A172 (cell line): Measurements from ENCODE around the gene PTPN5. TPM values are rescaled to one million over a fixed set of nuclear protein-coding genes. Genes with fewer than 3 reads are reported as not detected.

Experiments used
- DNase-seq: peaks from one replicate; pipeline ENCODE4 v3.0.0-alpha.2; 2015; ENCODE audit warnings: low spot score
- total RNA-seq: library from RNA; depleted of rRNA; stranded (reverse); fragments of >200 nt; shearing (Covaris generic); gene quantifications from 2 replicates; pipeline ENCODE4 v1.2.3, GENCODE V29; 2014

The PTPN5 gene
- total RNA-seq, 1 experiment from 2014 or later, result not detected

- DNase-seq, result no peak
Observed at GRCh38 chr11:18739685-18740084, 51.9 kb downstream of the PTPN5 start.

DNA sequence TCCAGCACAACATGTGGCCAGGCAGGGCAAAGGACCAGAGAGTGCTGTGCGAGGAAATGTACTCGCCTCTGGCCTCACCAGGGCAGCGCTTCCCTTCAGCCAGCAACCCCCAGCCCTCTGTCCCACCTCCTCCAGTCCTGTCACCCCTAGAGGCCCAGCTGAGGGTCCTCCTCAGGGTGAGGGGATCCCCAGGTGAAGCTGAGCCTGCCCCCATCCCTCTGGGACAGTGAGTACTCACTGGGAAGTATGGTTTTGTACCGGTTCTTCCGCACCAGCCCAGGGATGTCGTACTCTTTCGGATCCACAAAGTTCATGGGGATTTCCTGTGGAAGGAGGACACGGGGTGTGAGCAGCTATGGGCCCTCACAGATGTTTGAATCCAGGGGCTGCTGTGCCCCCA, 54.0 kb downstream of the PTPN5 start:
- DNase-seq, result no peak

DNA sequence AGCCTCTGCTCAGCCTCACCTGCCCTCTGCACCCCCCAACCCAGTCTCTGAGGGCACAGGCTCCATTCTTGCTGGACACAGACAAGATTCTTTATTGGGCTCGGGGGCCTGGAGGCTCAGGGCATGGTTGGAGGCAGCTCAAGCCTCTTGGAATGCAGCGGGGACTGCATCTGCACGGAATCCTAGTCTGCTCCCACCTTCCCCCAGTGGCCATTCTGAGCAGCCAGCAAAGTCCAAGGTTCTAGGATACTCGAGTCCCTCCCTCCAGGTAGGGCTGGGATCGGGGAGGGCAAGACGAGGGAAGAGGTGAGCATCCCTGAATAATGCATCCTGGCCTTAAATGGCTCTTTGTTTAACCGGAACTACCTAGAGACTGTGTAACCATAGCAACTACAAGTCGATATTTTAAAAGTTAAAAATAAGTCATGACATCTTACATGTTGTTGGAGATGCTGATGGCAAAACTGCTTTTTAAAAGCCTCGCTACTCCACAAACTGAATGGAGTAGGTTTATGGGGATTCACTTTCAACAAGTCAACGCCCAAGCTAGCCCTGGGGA, 54.9 kb downstream of the PTPN5 start:
- no peak for DNase-seq

DNA sequence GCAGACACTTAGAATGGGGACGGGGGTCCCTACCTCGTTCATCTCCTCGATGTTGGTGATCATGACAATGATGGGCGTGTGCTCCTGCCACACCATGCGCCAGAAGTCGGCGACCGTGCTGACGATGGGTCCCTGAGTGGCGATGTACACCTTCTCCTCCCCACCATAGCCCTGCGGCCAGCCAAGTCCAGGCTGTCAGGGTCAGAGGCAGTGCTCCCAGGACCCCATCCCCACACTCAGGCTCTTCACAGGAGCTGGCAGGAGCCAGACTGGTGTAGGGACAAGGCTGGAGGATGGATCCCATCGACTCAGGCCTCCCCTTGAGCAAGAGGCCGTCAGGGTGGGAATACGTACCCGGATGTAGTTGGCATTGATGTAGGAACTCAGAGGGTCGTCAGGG, 58.4 kb downstream of the PTPN5 start:
- no peak for DNase-seq

GRCh38 chr11:18731949-18732821, 59.4 kb downstream of the PTPN5 start:
- peak; percentile 29 for DNase-seq

DNA sequence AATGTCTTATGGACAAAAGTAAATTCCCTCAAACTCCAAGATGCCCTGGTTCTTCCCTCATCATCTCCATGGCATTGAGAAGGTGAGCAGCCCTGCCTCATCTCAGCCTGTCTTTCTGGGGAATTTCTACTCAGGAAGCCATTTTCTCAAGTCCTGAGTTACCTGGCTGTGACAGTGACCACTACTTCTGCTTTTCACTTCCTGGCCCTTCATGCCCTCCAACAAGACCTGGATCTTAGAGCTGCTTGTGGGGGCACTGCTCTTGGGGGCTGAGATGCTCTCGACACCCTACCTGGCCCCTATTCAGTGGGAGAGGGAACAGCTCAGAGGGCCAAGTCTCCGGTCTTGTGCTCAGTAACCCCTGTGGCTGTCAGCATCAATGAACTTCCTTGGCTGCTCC, 60.2 kb downstream of the PTPN5 start:
- no peak for DNase-seq

GRCh38 chr11:18730020-18730419, 61.6 kb downstream of the PTPN5 start:
- DNase-seq, result no peak

GRCh38 chr11:18729426-18729825, 62.2 kb downstream of the PTPN5 start:
- DNase-seq, result no peak

- no peak for DNase-seq
Observed at GRCh38 chr11:18728658-18729057, 62.9 kb downstream of the PTPN5 start.

- peak; percentile 30 for DNase-seq
Observed at GRCh38 chr11:18727479-18728236, 63.9 kb downstream of the PTPN5 start.

- DNase-seq, result no peak
Observed at GRCh38 chr11:18726040-18726439, 65.6 kb downstream of the PTPN5 start, which contains the start of gene IGSF22. TSS of gene IGSF22 (minus strand) at chr11:18726188. CDS start at chr11:18724236, 1,952 bp downstream.

- no peak for DNase-seq
Observed at GRCh38 chr11:18723991-18724390, 67.6 kb downstream of the PTPN5 start.

DNA sequence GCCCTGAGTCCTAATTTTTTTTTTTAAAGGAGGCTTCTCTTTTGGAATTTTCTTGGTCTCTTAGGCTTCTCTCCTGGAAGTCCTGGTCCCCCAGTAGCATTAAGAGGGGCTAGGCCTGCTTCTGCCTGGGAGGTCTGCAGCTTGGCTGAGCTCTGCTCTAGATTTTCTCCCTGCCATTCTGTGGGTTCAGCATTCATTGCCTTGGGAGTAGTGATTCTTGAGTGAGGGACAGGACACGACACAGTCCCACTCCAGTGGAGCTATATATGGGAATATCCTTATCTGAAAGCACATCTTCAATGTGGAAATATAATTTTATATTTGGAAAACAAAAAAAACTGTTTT, 69.3 kb downstream of the PTPN5 start:
- DNase-seq, result no peak

- peak; percentile 31 for DNase-seq
Observed at GRCh38 chr11:18721561-18722292, 69.9 kb downstream of the PTPN5 start.

- no peak for DNase-seq
Observed at GRCh38 chr11:18720808-18721560, 70.6 kb downstream of the PTPN5 start.

DNA sequence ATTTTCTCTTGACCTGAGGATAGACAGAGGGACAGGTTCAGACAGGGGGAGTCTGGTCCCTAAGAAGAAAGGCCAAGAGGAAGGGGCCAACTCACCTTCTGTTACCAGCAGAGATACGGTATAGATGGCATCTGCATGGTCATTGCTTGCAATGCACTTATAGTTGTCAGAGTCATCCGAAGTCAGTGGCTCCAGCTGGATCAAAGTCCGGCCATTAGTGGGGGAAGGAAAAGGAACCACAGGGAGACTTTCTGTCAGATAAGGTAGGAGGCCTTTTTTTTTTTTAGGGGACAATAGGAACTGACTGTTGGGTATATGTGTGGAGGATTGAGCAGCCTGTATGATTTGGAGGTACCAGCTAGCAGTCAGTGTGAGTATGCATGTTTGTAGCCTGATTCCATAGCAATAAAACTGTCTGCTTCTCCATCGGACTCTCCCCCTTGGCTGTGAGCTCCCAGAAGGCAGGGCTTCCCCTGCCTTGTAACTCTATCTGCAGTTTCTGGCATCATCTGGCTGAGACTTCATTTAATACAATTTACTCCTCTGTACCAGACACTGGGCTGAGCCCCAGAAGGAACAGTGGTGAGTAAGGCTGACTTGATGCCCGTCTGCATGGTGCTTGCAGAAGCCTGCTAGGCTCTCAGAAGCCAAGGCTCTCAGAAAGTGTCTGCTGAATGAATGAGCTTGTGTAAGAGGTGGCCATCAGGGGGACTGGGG, 71.3 kb downstream of the PTPN5 start:
- DNase-seq, result no peak

DNA sequence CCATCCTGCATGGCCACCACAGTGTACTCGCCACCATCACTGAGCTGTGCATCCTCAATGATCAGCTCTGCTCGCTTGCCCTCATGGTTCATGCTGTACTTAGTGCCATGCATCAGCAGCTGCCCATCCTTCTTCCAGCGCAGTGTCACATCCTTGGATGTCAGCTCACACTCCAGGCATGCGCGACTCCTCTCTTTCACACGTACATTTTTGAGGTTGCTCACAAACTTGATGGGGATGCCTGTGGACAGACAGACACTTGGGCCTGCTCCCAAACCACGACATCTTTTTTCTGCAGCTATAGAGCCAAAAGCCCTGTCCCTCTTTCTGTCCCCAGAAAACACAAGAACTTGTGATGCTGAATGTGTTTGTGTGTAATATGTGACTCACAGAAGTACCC, 76.1 kb downstream of the PTPN5 start:
- no peak for DNase-seq

- DNase-seq, result no peak
Observed at GRCh38 chr11:18714443-18714780, 77.2 kb downstream of the PTPN5 start.

GRCh38 chr11:18713646-18714442, 77.8 kb downstream of the PTPN5 start:
- no peak for DNase-seq

GRCh38 chr11:18710545-18710944, 81.1 kb downstream of the PTPN5 start:
- DNase-seq, result no peak
